NT2/D1 (cell line): Measurements from ENCODE around the gene ADAM29.

Experiments used
- DNase-seq: peaks from one replicate; pipeline ENCODE4 v3.0.0-alpha.2; 2011; ENCODE audit warnings: low read depth, low spot score
- H3K27me3 ChIP-seq: 2 replicates; pipeline ENCODE4 v1.6.0; 2011; ENCODE audit warnings: mild to moderate bottlenecking; ENCODE audit not compliant: insufficient read length, insufficient read depth
- H3K36me3 ChIP-seq: 2 replicates; pipeline ENCODE4 v1.6.1; 2011; ENCODE audit warnings: mild to moderate bottlenecking, low read length, mixed read lengths; ENCODE audit not compliant: insufficient read depth, insufficient read length
- H3K4me1 ChIP-seq: 2 replicates; pipeline ENCODE4 v1.5.1; 2011; ENCODE audit not compliant: insufficient read depth, insufficient read length
- H3K4me3 ChIP-seq: 2 replicates; pipeline ENCODE4 v1.5.1; 2011; ENCODE audit warnings: low read depth; ENCODE audit not compliant: insufficient read length
- H3K9ac ChIP-seq: 2 replicates; pipeline ENCODE4 v1.6.0; 2011; ENCODE audit warnings: low read depth; ENCODE audit not compliant: insufficient read length
- H3K9me3 ChIP-seq: 2 replicates; pipeline ENCODE4 v1.5.1; 2011; ENCODE audit warnings: mild to moderate bottlenecking, low read length; ENCODE audit not compliant: insufficient read depth
- SUZ12 ChIP-seq: IDR thresholded peaks from 2 replicates; pipeline ENCODE4 v1.6.1; 2011; ENCODE audit not compliant: insufficient read length, insufficient read depth; ENCODE audit errors: extremely low read depth
- YY1 ChIP-seq: IDR thresholded peaks from 2 replicates; pipeline ENCODE4 v1.6.1; 2011; ENCODE audit not compliant: insufficient read length, insufficient read depth
- ZNF274 ChIP-seq: IDR thresholded peaks from 2 replicates; pipeline ENCODE4 v1.6.1; 2011; ENCODE audit warnings: mild to moderate bottlenecking, low read depth, low read length

The ADAM29 gene

DNA sequence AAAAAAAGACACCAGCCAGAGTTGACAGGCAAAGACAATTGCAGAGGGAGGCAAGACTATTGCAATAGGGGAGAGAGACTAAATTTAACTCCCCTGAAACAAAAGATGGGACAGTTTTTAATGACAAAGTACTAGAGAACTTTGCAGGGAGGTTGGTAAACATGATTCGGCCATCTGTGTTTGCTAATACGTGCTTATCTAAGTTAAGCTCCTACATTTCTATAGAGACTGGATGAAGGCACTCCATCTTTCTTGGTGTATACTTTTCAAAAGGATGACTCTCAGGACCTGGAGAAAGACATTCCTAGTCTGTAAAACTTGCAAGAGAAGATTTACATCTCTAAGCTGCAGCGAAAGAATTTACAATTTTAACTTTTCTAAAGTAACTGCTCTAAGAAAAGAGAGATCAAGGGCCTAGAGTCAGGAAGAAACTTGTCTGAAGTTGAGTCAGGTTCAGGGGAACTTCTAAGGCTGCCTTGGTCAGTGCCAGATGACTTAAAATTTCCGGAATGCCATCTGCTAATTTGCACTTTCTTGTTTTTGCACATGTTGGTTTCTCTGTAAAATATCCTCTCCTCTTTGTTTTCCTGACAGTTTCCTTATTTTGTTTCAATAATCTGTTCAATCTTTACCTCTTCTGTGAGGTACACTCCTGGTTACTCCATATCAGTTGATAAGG is 10.6 kb downstream of the ADAM29 start:
- no peaks in the 10 kb centered on the region for H3K9me3 ChIP-seq
- no peaks in the 10 kb centered on the region for H3K27me3 ChIP-seq
- H3K36me3 ChIP-seq: no peaks in the 10 kb centered on the region
- DNase-seq: no peak
- H3K9ac ChIP-seq: no peak overlapping the region
- H3K4me1 ChIP-seq: no peaks in the 10 kb centered on the region
- TF ChIP-seq SUZ12 (no peak), ZNF274 (no peak), YY1 (no peak)
- no peak overlapping the region for H3K4me3 ChIP-seq

DNA sequence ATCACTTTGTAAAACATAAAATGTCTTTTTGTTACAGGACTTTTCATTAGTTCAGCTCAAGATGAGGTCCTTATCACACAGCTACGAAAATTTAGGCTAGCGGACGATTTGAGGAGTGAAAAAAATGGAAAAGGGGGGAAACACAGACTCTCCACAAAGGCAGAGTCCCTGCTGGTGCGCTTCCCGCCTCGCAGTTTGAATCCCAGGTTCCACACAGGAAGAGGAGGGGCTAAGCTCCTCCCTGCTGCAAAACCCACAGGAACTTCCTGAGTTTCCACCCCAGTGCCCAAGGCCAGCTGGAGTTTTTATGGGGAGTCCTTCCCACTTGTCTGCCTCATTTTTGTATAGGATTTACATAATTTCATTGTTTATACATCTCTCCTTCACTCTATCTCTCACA is 11.2 kb downstream of the ADAM29 start:
- no peaks in the 10 kb centered on the region for H3K4me1 ChIP-seq
- H3K9me3 ChIP-seq: no peaks in the 10 kb centered on the region
- no peak overlapping the region for H3K4me3 ChIP-seq
- DNase-seq: no peak
- no peak for TF ChIP-seq YY1
- TF ChIP-seq ZNF274: no peak
- no peak for TF ChIP-seq SUZ12
- no peaks in the 10 kb centered on the region for H3K36me3 ChIP-seq
- no peak overlapping the region for H3K9ac ChIP-seq
- no peaks in the 10 kb centered on the region for H3K27me3 ChIP-seq

DNA sequence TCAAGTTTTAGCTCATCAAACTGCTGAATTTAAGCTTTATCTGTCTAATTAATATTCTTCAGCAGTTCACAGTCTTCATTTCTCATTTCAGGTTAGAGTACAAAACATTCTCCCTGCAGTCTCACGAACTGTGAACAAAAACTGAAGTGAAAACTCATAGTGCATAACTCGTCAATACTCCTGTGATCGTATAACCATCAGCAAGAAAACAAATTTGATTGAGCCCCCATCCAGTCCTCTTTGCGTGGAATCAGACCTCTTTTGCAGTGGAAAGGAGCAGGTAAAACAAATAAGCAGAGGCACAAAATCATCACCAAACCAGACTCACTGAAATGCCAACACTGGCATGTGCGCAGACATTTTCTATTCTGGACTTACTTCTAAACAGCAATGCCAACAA is 12.7 kb downstream of the ADAM29 start:
- H3K9me3 ChIP-seq: no peaks in the 10 kb centered on the region
- no peaks in the 10 kb centered on the region for H3K4me1 ChIP-seq
- no peaks in the 10 kb centered on the region for H3K27me3 ChIP-seq
- no peak overlapping the region for H3K4me3 ChIP-seq
- no peaks in the 10 kb centered on the region for H3K36me3 ChIP-seq
- no peak overlapping the region for H3K9ac ChIP-seq
- TF ChIP-seq ZNF274 (no peak), YY1 (no peak), SUZ12 (no peak)
- DNase-seq: no peak

DNA sequence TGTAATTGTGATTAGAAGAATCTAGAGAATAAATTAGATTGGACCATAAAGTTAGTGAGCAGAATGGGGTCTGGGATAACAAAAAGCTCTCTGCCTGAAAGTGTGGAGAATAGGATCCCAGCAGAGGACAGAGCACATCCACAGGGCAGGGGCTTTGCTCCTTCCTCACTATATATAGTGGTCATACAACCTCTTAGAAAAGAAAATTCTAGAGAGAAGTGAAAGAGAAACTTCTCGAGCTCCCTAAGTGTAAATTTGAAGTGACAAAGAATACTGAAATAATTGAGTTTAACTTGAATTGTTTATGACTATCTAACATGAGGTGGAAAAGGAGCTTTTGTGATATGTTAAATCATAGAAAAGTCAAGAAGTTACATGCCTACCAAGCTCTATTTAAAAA is 14.9 kb downstream of the ADAM29 start:
- no peaks in the 10 kb centered on the region for H3K9me3 ChIP-seq
- H3K36me3 ChIP-seq: no peaks in the 10 kb centered on the region
- no peak overlapping the region for H3K4me3 ChIP-seq
- H3K9ac ChIP-seq: no peak overlapping the region
- no peak for TF ChIP-seq SUZ12
- TF ChIP-seq YY1: no peak
- TF ChIP-seq ZNF274: no peak
- no peaks in the 10 kb centered on the region for H3K4me1 ChIP-seq
- DNase-seq: no peak
- H3K27me3 ChIP-seq: no peaks in the 10 kb centered on the region

DNA sequence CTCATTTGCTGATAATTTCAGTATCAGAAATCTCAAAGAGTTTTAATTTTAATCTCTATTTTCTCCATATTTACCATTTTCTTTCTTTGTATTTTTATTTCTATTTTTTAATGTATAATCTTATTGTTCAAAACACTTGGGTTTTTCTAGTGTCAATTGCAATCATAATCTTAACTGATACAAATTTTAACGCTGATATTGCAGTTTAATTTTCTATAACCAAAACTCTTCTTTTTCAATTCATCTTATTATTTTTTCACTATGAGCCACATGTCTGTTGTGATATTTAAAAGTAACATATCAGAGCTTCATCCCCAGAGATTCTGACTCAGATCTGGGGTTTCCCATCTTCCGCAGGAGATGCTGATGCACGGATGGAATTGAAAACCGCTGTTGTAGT is 16.2 kb downstream of the ADAM29 start:
- Histone ChIP-seq H3K36me3 (no peaks in the 10 kb centered on the region), H3K9me3 (no peaks in the 10 kb centered on the region), H3K27me3 (no peaks in the 10 kb centered on the region), H3K4me1 (no peaks in the 10 kb centered on the region), H3K9ac (no peak overlapping the region), H3K4me3 (no peak overlapping the region)
- TF ChIP-seq YY1 (no peak), SUZ12 (no peak), ZNF274 (no peak)
- DNase-seq: no peak

DNA sequence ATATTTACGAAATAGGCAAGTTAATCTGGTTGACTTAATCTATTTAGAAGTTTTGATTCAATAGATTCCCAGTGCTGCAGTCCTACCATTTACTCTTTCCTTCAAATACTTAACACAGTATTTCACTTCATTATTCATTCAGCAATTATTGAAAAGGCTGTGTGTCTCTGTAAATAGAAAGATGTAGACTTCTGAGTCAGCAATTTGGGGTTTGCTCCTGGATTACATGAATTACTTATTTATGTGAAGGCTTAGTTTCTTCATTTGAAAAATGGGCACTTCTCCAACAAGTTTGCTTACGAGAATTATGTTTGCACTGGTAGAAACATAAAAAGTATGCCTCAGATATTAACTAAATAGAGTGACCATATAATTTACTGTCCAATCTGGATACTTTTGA is 17.4 kb downstream of the ADAM29 start:
- H3K36me3 ChIP-seq: no peaks in the 10 kb centered on the region
- DNase-seq: no peak
- H3K9ac ChIP-seq: no peak overlapping the region
- H3K4me3 ChIP-seq: no peak overlapping the region
- H3K27me3 ChIP-seq: no peaks in the 10 kb centered on the region
- TF ChIP-seq ZNF274 (no peak), SUZ12 (no peak), YY1 (no peak)
- no peaks in the 10 kb centered on the region for H3K4me1 ChIP-seq
- H3K9me3 ChIP-seq: no peaks in the 10 kb centered on the region

DNA sequence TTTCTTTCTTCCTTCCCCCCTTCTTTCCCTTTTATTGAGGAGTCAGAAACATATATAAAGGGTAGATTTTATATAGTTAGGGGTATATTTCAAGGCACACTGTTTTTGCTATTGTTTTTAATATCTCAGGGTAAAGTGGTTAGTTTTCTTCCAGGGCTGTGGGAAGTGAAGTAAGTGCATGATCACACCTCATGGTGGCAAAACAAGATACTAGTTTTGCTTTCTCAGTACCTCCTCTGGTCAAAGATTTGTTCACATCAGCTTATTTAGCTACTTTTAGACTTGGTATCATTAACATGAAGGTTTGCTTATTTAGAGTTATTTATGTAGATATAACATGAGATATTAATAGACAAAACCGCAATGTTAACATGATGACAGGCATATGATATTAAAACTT is 21.8 kb downstream of the ADAM29 start:
- DNase-seq: no peak
- Histone ChIP-seq H3K4me3 (no peak overlapping the region), H3K27me3 (no peaks in the 10 kb centered on the region), H3K9ac (no peak overlapping the region), H3K9me3 (peaks cover 15% of the 10 kb centered on the region; the same call in 1 of the 2 replicates), H3K36me3 (no peaks in the 10 kb centered on the region), H3K4me1 (no peaks in the 10 kb centered on the region)
- TF ChIP-seq SUZ12: no peak
- no peak for TF ChIP-seq YY1
- no peak for TF ChIP-seq ZNF274

DNA sequence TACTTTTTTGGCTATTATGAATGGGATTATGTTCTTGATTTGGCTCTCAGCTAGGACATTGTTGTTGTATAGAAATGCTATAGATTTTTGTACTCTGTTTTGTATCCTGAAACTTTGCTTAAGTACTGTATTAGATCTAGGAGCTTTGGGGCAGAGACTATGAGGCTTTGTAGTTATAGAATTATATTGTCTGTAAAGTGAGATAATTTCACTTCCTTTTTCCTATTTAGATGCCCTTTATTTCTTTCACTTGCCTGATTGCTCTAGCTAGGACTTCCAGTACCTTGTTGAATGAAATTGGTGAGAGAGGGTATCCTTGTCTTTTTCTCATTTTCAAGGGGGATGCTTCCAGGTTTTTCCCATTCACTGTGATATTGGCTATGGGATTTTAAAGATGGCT is 28.1 kb downstream of the ADAM29 start:
- no peaks in the 10 kb centered on the region for H3K4me1 ChIP-seq
- no peaks in the 10 kb centered on the region for H3K36me3 ChIP-seq
- no peak for DNase-seq
- H3K27me3 ChIP-seq: no peaks in the 10 kb centered on the region
- H3K9me3 ChIP-seq: peaks cover 12% of the 10 kb centered on the region; the same call in 1 of the 2 replicates
- H3K9ac ChIP-seq: no peak overlapping the region
- H3K4me3 ChIP-seq: no peak overlapping the region
- TF ChIP-seq ZNF274: no peak
- no peak for TF ChIP-seq YY1
- no peak for TF ChIP-seq SUZ12
